Measurements from ENCODE around the gene CDC5L. TPM values are rescaled to one million over a fixed set of nuclear protein-coding genes. Genes with fewer than 3 reads are reported as not detected.

Gene CDC5L
- total RNA-seq, 1 experiment from 2014 or later = 24.6 TPM

GRCh38 chr6:44373051-44373450, 14.5 kb upstream of the CDC5L start:
- no peak overlapping the region for H3K4me3 ChIP-seq (replicated peaks in 1 of 2; ENCODE audit: low read depth in 1 of 2, low read length in 2 of 2)
- no peak overlapping the region for H3K9ac ChIP-seq (ENCODE audit: low read length)
- ChIA-PET RAD21 (ENCODE audit: low non-redundant PET in 1 of 2, low total read pairs in 2 of 2, uncharacterized antibody in 2 of 2, unreplicated experiment in 2 of 2) (no interaction called here), POLR2A (no interaction called here), CTCF (no interaction called here)
- no peaks in the 10 kb centered on the region for H3K4me1 ChIP-seq (ENCODE audit: control insufficient read depth in 1 of 2, insufficient read depth in 2 of 2, low read length in 2 of 2)
- H3K27me3 ChIP-seq (ENCODE audit: insufficient read depth, low read length) = no peaks in the 10 kb centered on the region
- no peaks in the 10 kb centered on the region for H3K79me2 ChIP-seq (ENCODE audit: insufficient read depth, low read length)
- TF ChIP-seq ELF1 (IDR thresholded peaks at IDR 0.05; ENCODE audit: borderline replicate concordance, low read depth) (no peak), CEBPB (IDR thresholded peaks at IDR 0.05; ENCODE audit: low read depth) (no peak), REST (IDR thresholded peaks at IDR 0.05; ENCODE audit: low read depth) (no peak), TCF7L2 (IDR thresholded peaks at IDR 0.05; ENCODE audit: borderline replicate concordance, extremely low read depth, insufficient read depth, insufficient read length) (no peak), ZNF274 (IDR thresholded peaks at IDR 0.05; ENCODE audit: low read depth, low read length) (no peak), YY1 (IDR thresholded peaks at IDR 0.05; ENCODE audit: extremely low read depth, insufficient replicate concordance, low read depth, low read length) (no peak)
- intact Hi-C loops (cut with micrococcal nuclease) = no loop called here
- no peak overlapping the region for H3K4me2 ChIP-seq (ENCODE audit: low read length)
- no peaks in the 10 kb centered on the region for H4K20me1 ChIP-seq (ENCODE audit: insufficient read depth)
- no peaks in the 10 kb centered on the region for H3K9me3 ChIP-seq (ENCODE audit: control insufficient read depth in 1 of 2, insufficient read depth in 1 of 2, low read depth in 1 of 2, low read length in 2 of 2)
- no peak overlapping the region for H2AFZ ChIP-seq (ENCODE audit: low read depth, low read length, poor library complexity, severe bottlenecking)
- H3K27ac ChIP-seq (ENCODE audit: low read depth, low read length) = no peak overlapping the region
- no peaks in the 10 kb centered on the region for H3K36me3 ChIP-seq (ENCODE audit: control insufficient read depth in 1 of 2, insufficient read depth in 2 of 2, low read length in 2 of 2)
- ATAC-seq (no peak), DNase-seq (ENCODE audit: low read depth, low spot score) (no peak)
- BruUV-seq (replicated peaks) = no TSS peak
- H3K9me2 ChIP-seq (ENCODE audit: insufficient read depth) = no peaks in the 10 kb centered on the region

GRCh38 chr6:44373787-44374186, 13.7 kb upstream of the CDC5L start:
- ChIA-PET CTCF (no interaction called here), RAD21 (ENCODE audit: low non-redundant PET in 1 of 2, low total read pairs in 2 of 2, uncharacterized antibody in 2 of 2, unreplicated experiment in 2 of 2) (no interaction called here), POLR2A (no interaction called here)
- no peaks in the 10 kb centered on the region for H3K9me2 ChIP-seq (ENCODE audit: insufficient read depth)
- no peaks in the 10 kb centered on the region for H4K20me1 ChIP-seq (ENCODE audit: insufficient read depth)
- H2AFZ ChIP-seq (ENCODE audit: low read depth, low read length, poor library complexity, severe bottlenecking) = no peak overlapping the region
- no peak overlapping the region for H3K4me3 ChIP-seq (replicated peaks in 1 of 2; ENCODE audit: low read depth in 1 of 2, low read length in 2 of 2)
- no peak overlapping the region for H3K4me2 ChIP-seq (ENCODE audit: low read length)
- intact Hi-C loops (cut with micrococcal nuclease) = no loop called here
- H3K4me1 ChIP-seq (ENCODE audit: control insufficient read depth in 1 of 2, insufficient read depth in 2 of 2, low read length in 2 of 2) = no peaks in the 10 kb centered on the region
- no TSS peak for BruUV-seq (replicated peaks)
- ATAC-seq (no peak), DNase-seq (ENCODE audit: low read depth, low spot score) (no peak)
- no peaks in the 10 kb centered on the region for H3K27me3 ChIP-seq (ENCODE audit: insufficient read depth, low read length)
- no peaks in the 10 kb centered on the region for H3K9me3 ChIP-seq (ENCODE audit: control insufficient read depth in 1 of 2, insufficient read depth in 1 of 2, low read depth in 1 of 2, low read length in 2 of 2)
- no peak for TF ChIP-seq ATF3 (IDR thresholded peaks at IDR 0.05)
- TF ChIP-seq ELF1 (IDR thresholded peaks at IDR 0.05; ENCODE audit: borderline replicate concordance, low read depth) = no peak
- no peaks in the 10 kb centered on the region for H3K36me3 ChIP-seq (ENCODE audit: control insufficient read depth in 1 of 2, insufficient read depth in 2 of 2, low read length in 2 of 2)
- no peak overlapping the region for H3K9ac ChIP-seq (ENCODE audit: low read length)
- no peak overlapping the region for H3K27ac ChIP-seq (ENCODE audit: low read depth, low read length)
- no peaks in the 10 kb centered on the region for H3K79me2 ChIP-seq (ENCODE audit: insufficient read depth, low read length)
